Measurements from ENCODE around the gene SUCLA2. TPM values are rescaled to one million over a fixed set of nuclear protein-coding genes. Genes with fewer than 3 reads are reported as not detected.

SUCLA2 gene
- total RNA-seq, 1 donor from 2014 or later = 38.7 TPM

DNA sequence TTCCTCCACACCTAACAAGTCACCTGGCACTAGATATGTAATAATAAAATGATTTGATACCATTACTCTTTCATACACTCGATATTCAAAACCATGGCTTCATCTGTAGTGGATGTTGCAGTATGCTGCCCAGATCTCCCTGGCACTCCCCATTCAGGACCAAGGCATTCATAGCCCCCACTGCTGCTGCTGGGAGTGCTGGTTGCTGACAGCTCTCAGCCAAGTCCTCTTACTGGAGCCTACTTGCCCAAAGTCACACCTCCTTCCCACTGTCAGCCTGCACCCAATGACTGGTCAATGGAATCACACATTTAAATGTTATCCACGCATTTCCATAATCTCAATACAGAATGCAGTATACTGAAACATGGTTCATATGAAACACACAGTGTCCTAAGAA is 3.7 kb downstream of the SUCLA2 start:
- no peak for DNase-seq (ENCODE audit: extremely low spot score, unreplicated experiment)
- no peak overlapping the region for H3K4me3 Mint-ChIP-seq (ENCODE audit: unreplicated experiment)
- no peak overlapping the region for H3K27ac Mint-ChIP-seq (ENCODE audit: unreplicated experiment)
- H3K36me3 Mint-ChIP-seq (ENCODE audit: unreplicated experiment) = peaks cover 12% of the 10 kb centered on the region
- TF ChIP-seq, protein P1, sequence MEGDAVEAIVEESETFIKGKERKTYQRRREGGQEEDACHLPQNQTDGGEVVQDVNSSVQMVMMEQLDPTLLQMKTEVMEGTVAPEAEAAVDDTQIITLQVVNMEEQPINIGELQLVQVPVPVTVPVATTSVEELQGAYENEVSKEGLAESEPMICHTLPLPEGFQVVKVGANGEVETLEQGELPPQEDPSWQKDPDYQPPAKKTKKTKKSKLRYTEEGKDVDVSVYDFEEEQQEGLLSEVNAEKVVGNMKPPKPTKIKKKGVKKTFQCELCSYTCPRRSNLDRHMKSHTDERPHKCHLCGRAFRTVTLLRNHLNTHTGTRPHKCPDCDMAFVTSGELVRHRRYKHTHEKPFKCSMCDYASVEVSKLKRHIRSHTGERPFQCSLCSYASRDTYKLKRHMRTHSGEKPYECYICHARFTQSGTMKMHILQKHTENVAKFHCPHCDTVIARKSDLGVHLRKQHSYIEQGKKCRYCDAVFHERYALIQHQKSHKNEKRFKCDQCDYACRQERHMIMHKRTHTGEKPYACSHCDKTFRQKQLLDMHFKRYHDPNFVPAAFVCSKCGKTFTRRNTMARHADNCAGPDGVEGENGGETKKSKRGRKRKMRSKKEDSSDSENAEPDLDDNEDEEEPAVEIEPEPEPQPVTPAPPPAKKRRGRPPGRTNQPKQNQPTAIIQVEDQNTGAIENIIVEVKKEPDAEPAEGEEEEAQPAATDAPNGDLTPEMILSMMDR (IDR thresholded peaks at IDR 0.05) = no peak
- no peaks in the 10 kb centered on the region for H3K9me3 Mint-ChIP-seq (ENCODE audit: unreplicated experiment)
- H3K27me3 Mint-ChIP-seq (ENCODE audit: unreplicated experiment) = no peaks in the 10 kb centered on the region
- peaks cover 26% of the 10 kb centered on the region for H3K4me1 Mint-ChIP-seq (ENCODE audit: unreplicated experiment)

DNA sequence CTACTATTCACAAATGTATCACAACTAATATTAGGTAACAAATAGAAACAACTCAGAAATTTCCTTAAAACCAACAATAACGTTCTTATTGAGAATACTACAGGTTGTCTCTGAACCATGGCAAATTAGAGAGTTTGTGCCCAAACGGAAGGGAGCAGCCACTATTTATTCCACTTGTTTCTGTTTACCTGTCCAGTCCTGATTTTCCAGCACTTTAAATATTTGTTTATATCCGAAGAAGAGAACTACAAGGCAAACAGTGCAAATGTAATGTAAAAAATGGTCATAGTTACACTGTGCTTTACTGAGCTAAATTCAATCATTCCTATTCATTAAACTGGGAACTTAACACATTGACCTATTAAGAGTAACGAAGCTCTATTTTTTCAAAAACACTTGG is 9.2 kb downstream of the SUCLA2 start:
- no peak overlapping the region for H3K4me3 Mint-ChIP-seq (ENCODE audit: unreplicated experiment)
- no peak for DNase-seq (ENCODE audit: extremely low spot score, unreplicated experiment)
- peaks cover 37% of the 10 kb centered on the region for H3K36me3 Mint-ChIP-seq (ENCODE audit: unreplicated experiment)
- no peaks in the 10 kb centered on the region for H3K27me3 Mint-ChIP-seq (ENCODE audit: unreplicated experiment)
- no peak overlapping the region for H3K27ac Mint-ChIP-seq (ENCODE audit: unreplicated experiment)
- TF ChIP-seq, protein P1 (IDR thresholded peaks at IDR 0.05) = no peak
- no peaks in the 10 kb centered on the region for H3K9me3 Mint-ChIP-seq (ENCODE audit: unreplicated experiment)
- no peaks in the 10 kb centered on the region for H3K4me1 Mint-ChIP-seq (ENCODE audit: unreplicated experiment)

DNA sequence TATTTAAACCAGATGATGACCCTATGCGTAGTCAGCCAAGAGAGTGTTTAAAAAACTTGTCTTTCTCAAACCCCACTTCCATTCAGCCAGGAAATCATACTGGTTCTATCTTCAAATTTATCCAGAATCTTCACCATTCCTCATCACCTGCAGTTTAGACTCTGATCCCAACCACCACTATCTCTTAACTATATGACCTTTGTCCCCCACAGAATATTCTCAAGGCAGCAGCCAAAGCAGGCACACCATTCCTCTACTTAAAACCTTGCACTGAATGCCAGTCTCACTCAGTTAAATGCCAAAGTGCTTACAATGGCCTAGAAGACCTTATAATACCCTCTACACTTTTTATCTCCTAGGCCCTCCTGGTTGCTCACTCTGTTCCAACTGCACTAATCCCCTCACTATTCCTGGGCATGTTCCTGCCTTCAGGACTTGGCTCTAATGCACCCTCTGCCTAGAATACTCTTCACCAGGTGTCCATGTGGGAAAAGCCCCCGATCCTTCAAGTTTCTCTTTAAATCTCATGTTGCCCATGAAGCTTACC is 10.1 kb downstream of the SUCLA2 start:
- Mint-ChIP-seq H3K27me3 (ENCODE audit: unreplicated experiment) (no peaks in the 10 kb centered on the region), H3K9me3 (ENCODE audit: unreplicated experiment) (no peaks in the 10 kb centered on the region), H3K36me3 (ENCODE audit: unreplicated experiment) (peaks cover 36% of the 10 kb centered on the region), H3K4me1 (ENCODE audit: unreplicated experiment) (no peaks in the 10 kb centered on the region), H3K4me3 (ENCODE audit: unreplicated experiment) (no peak overlapping the region), H3K27ac (ENCODE audit: unreplicated experiment) (no peak overlapping the region)
- TF ChIP-seq, protein P1 (IDR thresholded peaks at IDR 0.05) = no peak
- DNase-seq (ENCODE audit: extremely low spot score, unreplicated experiment) = no peak

DNA sequence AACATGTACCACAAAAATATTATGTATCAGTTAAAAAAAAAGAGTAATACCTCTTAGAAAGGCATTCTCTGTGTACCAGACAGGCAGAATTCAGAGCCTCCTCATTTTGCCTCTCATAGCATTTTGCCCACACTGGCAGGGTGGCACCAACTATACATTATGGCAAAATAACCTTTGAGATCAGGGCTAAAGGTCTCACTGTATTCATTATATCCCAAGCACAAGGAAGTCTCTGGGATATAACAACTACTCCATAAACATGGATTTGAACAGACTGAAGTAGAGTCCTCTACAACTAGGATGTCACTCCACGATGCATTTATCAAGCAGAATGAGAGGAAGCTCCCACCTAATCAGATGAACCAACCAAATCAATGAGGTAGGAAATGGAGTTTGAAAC is 10.6 kb downstream of the SUCLA2 start:
- no peaks in the 10 kb centered on the region for H3K4me1 Mint-ChIP-seq (ENCODE audit: unreplicated experiment)
- H3K27me3 Mint-ChIP-seq (ENCODE audit: unreplicated experiment) = no peaks in the 10 kb centered on the region
- peaks cover 41% of the 10 kb centered on the region for H3K36me3 Mint-ChIP-seq (ENCODE audit: unreplicated experiment)
- no peak for DNase-seq (ENCODE audit: extremely low spot score, unreplicated experiment)
- no peak overlapping the region for H3K27ac Mint-ChIP-seq (ENCODE audit: unreplicated experiment)
- H3K4me3 Mint-ChIP-seq (ENCODE audit: unreplicated experiment) = no peak overlapping the region
- TF ChIP-seq, protein P1 (IDR thresholded peaks at IDR 0.05) = no peak
- no peaks in the 10 kb centered on the region for H3K9me3 Mint-ChIP-seq (ENCODE audit: unreplicated experiment)

DNA sequence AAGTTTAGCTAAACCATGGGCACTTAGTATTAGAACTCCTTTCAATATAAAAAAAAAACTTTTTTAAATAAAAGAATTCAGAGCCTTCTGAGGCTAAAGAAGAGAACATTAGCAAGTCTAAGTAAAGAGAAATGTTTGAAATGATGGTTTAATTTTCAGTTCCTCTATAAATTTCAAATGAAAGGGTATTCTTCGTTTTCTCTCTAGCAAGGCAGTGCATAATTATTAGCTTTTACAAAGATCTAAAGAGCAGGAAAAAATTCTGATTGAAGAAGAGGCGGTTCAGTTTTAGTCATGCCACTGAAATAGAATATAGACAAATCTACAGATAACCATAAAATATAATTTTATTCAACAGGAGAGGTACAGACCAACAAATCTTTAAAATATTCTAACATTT is 18.0 kb downstream of the SUCLA2 start:
- Mint-ChIP-seq H3K36me3 (ENCODE audit: unreplicated experiment) (peaks cover 39% of the 10 kb centered on the region), H3K4me1 (ENCODE audit: unreplicated experiment) (no peaks in the 10 kb centered on the region), H3K9me3 (ENCODE audit: unreplicated experiment) (peaks cover 6% of the 10 kb centered on the region), H3K27me3 (ENCODE audit: unreplicated experiment) (no peaks in the 10 kb centered on the region), H3K27ac (ENCODE audit: unreplicated experiment) (no peak overlapping the region), H3K4me3 (ENCODE audit: unreplicated experiment) (no peak overlapping the region)
- TF ChIP-seq, protein P1 (IDR thresholded peaks at IDR 0.05) = no peak
- no peak for DNase-seq (ENCODE audit: extremely low spot score, unreplicated experiment)
